K562 (cell line): ENCODE measurements around the gene MED13L.

Experiments
- ATF4 ChIP-seq: fragments of 450-650 bp; formaldehyde crosslinking; IDR thresholded peaks from 2 replicates; pipeline ENCODE4 v1.4.0; 2022; ENCODE audit warnings: mild to moderate bottlenecking, moderate library complexity
- CHD2 ChIP-seq: IDR thresholded peaks from 2 replicates; pipeline ENCODE4 v1.6.1; 2011; ENCODE audit warnings: low read depth, low read length
- NR3C1 ChIP-seq: sonication (generic); formaldehyde crosslinking; IDR thresholded peaks from 2 replicates; pipeline ENCODE4 v1.8.1; 2022; ENCODE audit warnings: missing genetic modification reagents
- STAG1 ChIP-seq: sonication (generic); formaldehyde crosslinking; IDR thresholded peaks from 2 replicates; pipeline ENCODE4 v1.5.0; 2020; ENCODE audit warnings: missing genetic modification reagents, borderline replicate concordance
- TF ChIP-seq, protein P1 (sequence below), 2 experiments: fragments of 150-350 bp in 1 of 2; IDR thresholded peaks; 2 replicates each; pipeline ENCODE4 v1.6.1; 2012 to 2016; ENCODE audit warnings: low read depth in 2 of 2, low read length in 2 of 2, mild to moderate bottlenecking in 1 of 2, moderate library complexity in 1 of 2

- TF ChIP-seq ATF4 (CRISPR knock-in tag) (no peak), CHD2 (no peak), NR3C1 (no peak), STAG1 (CRISPR knock-in tag) (no peak)
- TF ChIP-seq, protein P1, sequence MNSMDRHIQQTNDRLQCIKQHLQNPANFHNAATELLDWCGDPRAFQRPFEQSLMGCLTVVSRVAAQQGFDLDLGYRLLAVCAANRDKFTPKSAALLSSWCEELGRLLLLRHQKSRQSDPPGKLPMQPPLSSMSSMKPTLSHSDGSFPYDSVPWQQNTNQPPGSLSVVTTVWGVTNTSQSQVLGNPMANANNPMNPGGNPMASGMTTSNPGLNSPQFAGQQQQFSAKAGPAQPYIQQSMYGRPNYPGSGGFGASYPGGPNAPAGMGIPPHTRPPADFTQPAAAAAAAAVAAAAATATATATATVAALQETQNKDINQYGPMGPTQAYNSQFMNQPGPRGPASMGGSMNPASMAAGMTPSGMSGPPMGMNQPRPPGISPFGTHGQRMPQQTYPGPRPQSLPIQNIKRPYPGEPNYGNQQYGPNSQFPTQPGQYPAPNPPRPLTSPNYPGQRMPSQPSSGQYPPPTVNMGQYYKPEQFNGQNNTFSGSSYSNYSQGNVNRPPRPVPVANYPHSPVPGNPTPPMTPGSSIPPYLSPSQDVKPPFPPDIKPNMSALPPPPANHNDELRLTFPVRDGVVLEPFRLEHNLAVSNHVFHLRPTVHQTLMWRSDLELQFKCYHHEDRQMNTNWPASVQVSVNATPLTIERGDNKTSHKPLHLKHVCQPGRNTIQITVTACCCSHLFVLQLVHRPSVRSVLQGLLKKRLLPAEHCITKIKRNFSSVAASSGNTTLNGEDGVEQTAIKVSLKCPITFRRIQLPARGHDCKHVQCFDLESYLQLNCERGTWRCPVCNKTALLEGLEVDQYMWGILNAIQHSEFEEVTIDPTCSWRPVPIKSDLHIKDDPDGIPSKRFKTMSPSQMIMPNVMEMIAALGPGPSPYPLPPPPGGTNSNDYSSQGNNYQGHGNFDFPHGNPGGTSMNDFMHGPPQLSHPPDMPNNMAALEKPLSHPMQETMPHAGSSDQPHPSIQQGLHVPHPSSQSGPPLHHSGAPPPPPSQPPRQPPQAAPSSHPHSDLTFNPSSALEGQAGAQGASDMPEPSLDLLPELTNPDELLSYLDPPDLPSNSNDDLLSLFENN (IDR thresholded peaks at IDR 0.05; ENCODE audit: low read depth in 2 of 2, low read length in 2 of 2), result no peak
Measured at GRCh38 chr12:116089080-116089479, 188.4 kb downstream of the MED13L start.
